C4-2B (cell line): ENCODE measurements around the gene MACROD1.

Experiments used
- ZFX ChIP-seq: fragments of 450-650 bp; IDR thresholded peaks from 2 replicates; pipeline ENCODE4 v1.6.1; 2017
- TF ChIP-seq, protein P1 (sequence below): fragments of 450-650 bp; conservative IDR thresholded peaks from 2 replicates; pipeline ENCODE4 v1.5.1; 2017; ENCODE audit warnings: mild to moderate bottlenecking

- TF ChIP-seq, protein P1, sequence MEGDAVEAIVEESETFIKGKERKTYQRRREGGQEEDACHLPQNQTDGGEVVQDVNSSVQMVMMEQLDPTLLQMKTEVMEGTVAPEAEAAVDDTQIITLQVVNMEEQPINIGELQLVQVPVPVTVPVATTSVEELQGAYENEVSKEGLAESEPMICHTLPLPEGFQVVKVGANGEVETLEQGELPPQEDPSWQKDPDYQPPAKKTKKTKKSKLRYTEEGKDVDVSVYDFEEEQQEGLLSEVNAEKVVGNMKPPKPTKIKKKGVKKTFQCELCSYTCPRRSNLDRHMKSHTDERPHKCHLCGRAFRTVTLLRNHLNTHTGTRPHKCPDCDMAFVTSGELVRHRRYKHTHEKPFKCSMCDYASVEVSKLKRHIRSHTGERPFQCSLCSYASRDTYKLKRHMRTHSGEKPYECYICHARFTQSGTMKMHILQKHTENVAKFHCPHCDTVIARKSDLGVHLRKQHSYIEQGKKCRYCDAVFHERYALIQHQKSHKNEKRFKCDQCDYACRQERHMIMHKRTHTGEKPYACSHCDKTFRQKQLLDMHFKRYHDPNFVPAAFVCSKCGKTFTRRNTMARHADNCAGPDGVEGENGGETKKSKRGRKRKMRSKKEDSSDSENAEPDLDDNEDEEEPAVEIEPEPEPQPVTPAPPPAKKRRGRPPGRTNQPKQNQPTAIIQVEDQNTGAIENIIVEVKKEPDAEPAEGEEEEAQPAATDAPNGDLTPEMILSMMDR: no peak
- TF ChIP-seq ZFX: no peak
These were observed 85.5 kb downstream of the MACROD1 start for GRCh38 chr11:64080390-64080789.
